HG03280 (cell line): ENCODE data around the gene PCDHA12.
"Not testable (repeated sequence)": the region's sequence is repeated elsewhere in the genome, so short reads cannot be mapped to it uniquely, and the experiment has no call there.

Source experiments
- ATAC-seq: cut with Tn5 transposase; IDR thresholded peaks from one replicate; pipeline ENCODE4 v1.9.1; 2021; ENCODE audit warnings: mild to moderate bottlenecking, moderate library complexity; ENCODE audit not compliant: unreplicated experiment

PCDHA12 gene

GRCh38 chr5:140857177-140857986 lies 17.7 kb upstream of the PCDHA12 start:
- ATAC-seq = no peak

GRCh38 chr5:140857987-140858240 lies 17.2 kb upstream of the PCDHA12 start:
- no peak for ATAC-seq

DNA sequence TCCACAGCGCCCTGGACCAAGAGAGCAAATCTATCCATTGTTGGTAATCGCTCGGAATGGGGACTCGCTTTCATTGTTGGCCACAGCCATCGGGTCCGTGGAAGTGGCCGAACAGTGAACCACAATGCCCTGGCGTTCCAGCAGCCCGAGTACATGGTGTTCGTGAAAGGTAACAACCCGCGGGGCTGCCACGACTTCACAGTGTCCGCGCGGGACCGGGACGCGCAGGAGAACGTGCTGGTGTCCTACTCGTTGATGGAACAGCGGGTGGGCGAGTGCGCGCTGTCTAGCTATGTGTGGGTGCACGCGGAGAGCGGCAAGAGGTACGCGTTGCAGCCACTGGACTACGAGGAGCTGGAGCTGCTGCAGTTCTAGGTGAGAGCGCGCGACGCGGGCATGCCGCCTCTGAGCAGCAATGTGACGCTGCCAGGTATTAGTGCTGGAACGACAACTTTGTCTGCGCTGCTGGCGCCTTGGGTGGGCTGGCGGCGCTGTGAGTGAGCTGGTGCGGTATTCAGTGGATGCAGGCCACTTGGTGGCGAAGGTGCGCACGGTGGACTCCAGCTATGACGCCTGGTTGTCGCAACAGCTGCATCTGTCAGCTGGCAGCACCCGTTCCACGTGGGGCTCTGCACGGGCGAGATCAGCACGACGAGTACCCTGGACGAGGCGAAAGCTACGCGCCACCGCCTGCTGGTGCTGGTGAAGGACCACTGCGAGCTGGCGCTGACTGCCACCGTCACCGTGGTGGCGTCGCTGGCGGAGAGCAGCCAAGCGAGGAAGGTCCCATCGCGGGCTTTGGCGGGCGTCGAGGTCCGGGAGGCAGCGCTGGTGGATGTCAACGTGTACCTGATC lies 12.4 kb upstream of the PCDHA12 start:
- no peak for ATAC-seq

- no peak for ATAC-seq
These were observed 6.2 kb upstream of the PCDHA12 start, which contains the start of gene PCDHA11 for GRCh38 chr5:140868721-140869554. TSS of gene PCDHA11 (plus strand) at chr5:140868957. CDS start at chr5:140869104, 147 bp downstream.

DNA sequence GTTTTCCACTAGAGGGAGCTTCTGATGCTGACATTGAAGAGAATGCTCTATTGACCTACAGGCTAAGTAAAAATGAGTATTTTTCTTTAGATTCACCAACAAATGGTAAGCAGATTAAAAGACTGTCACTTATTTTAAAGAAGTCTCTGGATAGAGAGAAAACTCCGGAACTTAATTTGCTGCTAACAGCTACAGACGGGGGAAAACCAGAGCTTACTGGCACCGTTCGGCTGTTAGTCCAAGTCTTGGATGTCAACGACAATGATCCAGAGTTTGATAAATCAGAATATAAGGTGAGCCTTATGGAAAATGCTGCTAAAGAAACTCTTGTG lies 5.6 kb upstream of the PCDHA12 start:
- no peak for ATAC-seq

- ATAC-seq = no peak
These were observed 4.6 kb upstream of the PCDHA12 start for GRCh38 chr5:140870221-140871201.

- ATAC-seq = not testable (repeated sequence)
These were observed 1.6 kb downstream of the PCDHA12 start for GRCh38 chr5:140876541-140877261.

DNA sequence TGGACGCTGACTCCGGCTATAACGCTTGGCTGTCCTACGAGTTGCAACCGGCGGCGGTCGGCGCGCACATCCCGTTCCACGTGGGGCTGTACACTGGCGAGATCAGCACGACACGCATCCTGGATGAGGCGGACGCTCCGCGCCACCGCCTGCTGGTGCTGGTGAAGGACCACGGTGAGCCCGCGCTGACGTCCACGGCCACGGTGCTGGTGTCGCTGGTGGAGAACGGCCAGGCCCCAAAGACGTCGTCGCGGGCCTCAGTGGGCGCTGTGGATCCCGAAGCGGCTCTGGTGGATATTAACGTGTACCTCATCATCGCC lies 2.1 kb downstream of the PCDHA12 start:
- ATAC-seq = no peak

GRCh38 chr5:140881889-140882590 lies 6.9 kb downstream of the PCDHA12 start, which contains the start of gene PCDHA13:
TSS of gene PCDHA13 (plus strand) at chr5:140882124. CDS start at chr5:140882269, 145 bp downstream.
- ATAC-seq = no peak

DNA sequence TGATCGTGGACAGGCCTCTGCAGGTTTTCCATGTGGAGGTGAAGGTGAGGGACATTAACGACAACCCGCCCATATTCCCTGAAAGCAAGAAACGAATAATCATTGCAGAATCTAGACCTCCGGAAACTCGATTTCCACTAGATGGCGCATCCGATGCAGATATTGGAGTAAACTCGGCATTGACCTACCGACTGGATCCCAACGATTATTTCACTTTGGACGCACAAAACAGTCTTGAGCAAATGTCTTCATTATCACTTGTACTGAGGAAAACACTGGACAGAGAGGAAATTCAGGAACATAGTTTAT lies 7.4 kb downstream of the PCDHA12 start:
- ATAC-seq = no peak

GRCh38 chr5:140883373-140883772 lies 8.3 kb downstream of the PCDHA12 start:
- no peak for ATAC-seq

DNA sequence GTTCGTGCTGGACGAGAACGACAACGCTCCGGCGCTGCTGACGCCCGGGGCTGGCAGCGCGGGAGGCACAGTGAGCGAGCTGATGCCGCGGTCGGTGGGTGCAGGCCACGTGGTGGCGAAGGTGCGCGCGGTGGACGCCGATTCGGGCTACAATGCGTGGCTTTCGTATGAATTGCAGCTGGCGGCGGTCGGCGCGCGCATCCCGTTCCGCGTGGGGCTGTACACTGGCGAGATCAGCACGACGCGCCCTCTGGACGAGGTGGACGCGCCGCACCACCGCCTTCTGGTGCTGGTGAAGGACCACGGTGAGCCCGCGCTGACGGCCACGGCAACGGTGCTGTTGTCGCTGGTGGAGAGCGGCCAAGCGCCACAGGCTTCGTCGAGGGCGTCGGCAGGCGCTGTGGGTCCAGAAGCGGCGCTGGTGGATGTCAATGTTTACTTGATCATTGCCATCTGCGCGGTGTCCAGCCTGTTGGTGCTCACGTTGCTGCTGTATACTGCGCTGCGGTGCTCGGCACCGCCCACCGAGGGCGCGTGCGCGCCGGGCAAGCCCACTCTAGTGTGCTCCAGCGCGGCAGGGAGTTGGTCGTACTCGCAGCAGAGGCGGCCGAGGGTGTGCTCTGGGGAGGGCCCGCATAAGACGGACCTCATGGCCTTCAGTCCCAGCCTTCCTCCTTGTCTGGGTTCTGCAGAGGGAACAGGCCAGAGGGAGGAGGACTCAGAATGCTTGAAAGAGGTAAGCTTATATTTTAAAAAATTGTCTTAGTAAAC lies 9.0 kb downstream of the PCDHA12 start:
- no peak for ATAC-seq

DNA sequence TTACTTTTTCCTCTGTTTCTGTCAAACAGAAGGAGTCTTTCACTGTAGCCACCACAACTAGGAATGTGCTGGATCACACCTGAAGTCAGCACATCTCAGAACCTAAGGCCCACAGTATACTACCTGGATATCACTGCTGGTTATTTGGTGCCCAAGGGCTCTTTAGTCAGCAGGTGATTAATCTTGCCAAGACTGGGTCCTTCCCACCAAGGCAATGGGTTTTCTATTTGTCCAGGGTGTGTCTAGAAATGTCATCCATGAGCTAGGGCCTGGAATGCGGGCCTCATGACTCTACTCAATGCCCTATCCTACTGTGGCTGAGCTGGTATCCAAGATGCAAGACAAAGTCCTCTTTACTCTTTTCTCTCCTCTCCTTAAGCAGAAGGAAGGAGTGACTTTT lies 41.2 kb downstream of the PCDHA12 start:
- ATAC-seq = no peak

DNA sequence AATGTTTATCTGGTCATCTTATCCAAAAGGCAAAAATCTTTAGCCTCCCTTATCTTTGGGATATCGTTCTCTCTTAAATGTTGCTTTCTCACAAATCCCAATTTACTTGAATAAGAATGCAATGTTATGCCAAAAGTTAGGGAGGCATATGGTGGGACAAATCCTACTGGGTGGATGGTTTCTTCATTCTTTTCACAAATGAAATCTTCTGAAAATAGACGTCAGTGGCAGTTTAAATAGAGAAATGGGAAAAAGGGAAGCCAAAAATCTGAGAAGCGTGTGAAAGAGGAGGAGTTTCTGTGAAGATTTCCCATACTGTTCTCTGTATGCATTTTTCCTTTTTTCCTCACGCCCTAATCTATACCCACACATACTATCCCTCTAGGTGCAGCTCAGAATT lies 48.5 kb downstream of the PCDHA12 start:
- ATAC-seq = no peak

- no peak for ATAC-seq
These were observed 50.8 kb downstream of the PCDHA12 start, which contains the start of gene PCDHAC1 for GRCh38 chr5:140925806-140926442. TSS of gene PCDHAC1 (plus strand) at chr5:140926299. CDS start at chr5:140926893, 594 bp downstream.

GRCh38 chr5:140926443-140927227 lies 51.5 kb downstream of the PCDHA12 start:
- ATAC-seq = no peak

- ATAC-seq = no peak
These were observed 52.1 kb downstream of the PCDHA12 start for GRCh38 chr5:140927228-140927573.
